Prostate gland (tissue), 2 donors: ENCODE data around the gene PKHD1.

ENCODE experiments used
- POLR2A ChIP-seq: fragments of 450-650 bp; IDR thresholded peaks from one replicate; pipeline ENCODE4 v1.6.1; 2016; ENCODE audit warnings: antibody characterized with exemption, mild to moderate bottlenecking
- TF ChIP-seq, protein P1 (sequence below), 4 experiments: fragments of 200-600 bp in 2 of 4; fragments of 450-650 bp in 2 of 4; sonication (generic) in 2 of 4; IDR thresholded peaks; 1 replicate in 3 of 4; 2 replicates in 1 of 4; pipeline ENCODE4 v1.5.1; 2016 to 2019; ENCODE audit warnings: antibody characterized with exemption in 4 of 4, mild to moderate bottlenecking in 2 of 4, moderate library complexity in 2 of 4

DNA sequence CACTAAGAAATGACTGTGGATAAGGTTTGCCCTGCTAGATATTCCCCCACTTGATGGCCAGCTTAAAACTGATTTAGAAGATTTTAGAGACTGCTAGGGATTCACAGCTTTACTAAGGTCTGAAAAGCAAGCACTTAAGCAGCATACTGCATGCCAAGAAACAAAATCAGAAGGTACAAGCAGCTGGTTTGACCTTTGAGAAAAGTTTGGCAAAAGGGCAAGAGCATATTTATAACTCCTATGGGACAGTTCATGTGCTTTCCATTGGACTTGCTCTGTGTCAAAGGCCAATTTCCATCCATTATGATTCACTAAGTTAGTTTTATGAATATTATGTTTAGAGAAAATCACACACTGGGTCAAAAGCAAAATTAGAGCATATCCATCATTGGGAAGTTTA, 402.8 kb downstream of the PKHD1 start:
- TF ChIP-seq POLR2A: no peak
- TF ChIP-seq, protein P1, sequence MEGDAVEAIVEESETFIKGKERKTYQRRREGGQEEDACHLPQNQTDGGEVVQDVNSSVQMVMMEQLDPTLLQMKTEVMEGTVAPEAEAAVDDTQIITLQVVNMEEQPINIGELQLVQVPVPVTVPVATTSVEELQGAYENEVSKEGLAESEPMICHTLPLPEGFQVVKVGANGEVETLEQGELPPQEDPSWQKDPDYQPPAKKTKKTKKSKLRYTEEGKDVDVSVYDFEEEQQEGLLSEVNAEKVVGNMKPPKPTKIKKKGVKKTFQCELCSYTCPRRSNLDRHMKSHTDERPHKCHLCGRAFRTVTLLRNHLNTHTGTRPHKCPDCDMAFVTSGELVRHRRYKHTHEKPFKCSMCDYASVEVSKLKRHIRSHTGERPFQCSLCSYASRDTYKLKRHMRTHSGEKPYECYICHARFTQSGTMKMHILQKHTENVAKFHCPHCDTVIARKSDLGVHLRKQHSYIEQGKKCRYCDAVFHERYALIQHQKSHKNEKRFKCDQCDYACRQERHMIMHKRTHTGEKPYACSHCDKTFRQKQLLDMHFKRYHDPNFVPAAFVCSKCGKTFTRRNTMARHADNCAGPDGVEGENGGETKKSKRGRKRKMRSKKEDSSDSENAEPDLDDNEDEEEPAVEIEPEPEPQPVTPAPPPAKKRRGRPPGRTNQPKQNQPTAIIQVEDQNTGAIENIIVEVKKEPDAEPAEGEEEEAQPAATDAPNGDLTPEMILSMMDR (IDR thresholded peaks at IDR 0.05): no peak
